ENCODE measurements around the gene STRAP. TPM values are rescaled to one million over a fixed set of nuclear protein-coding genes. Genes with fewer than 3 reads are reported as not detected.

STRAP gene
- total and polyA plus RNA-seq, 4 donors, result 33.5 to 63.8 (median 48.1) TPM

- Histone ChIP-seq H3K27me3 (ENCODE audit: control insufficient read depth in 4 of 4, insufficient read depth in 4 of 4, low read length in 3 of 4) (no peaks in the 10 kb centered on the region), H3K36me3 (ENCODE audit: control insufficient read depth in 4 of 4, insufficient read depth in 3 of 4, low read depth in 1 of 4, low read length in 3 of 4) (peaks cover 1 to 12% (median 8%) of the 10 kb centered on the region in 4 donors), H3K4me1 (ENCODE audit: control insufficient read depth in 4 of 4, insufficient read depth in 4 of 4, low read length in 3 of 4) (peaks cover 7 to 32% (median 26%) of the 10 kb centered on the region in 4 donors), H3K9me3 (ENCODE audit: control insufficient read depth in 4 of 4, low read length in 3 of 4) (no peaks in the 10 kb centered on the region), H3K4me3 (ENCODE audit: low read depth in 1 of 3, low read length in 3 of 3) (no peak overlapping the region), H3K27ac (ENCODE audit: low read depth in 1 of 2, low read length in 2 of 2) (no peak overlapping the region), H3K9ac (ENCODE audit: low read depth in 1 of 2, low read length in 2 of 2) (no peak overlapping the region)
- DNase-seq (ENCODE audit: low spot score), result no peak
- TF ChIP-seq ZBTB33 (IDR thresholded peaks at IDR 0.05), result peak; percentile 18
- TF ChIP-seq REST (IDR thresholded peaks at IDR 0.05), result peak; percentile 24
- peak; percentile 28 to 31 for TF ChIP-seq HNF4A (conservative IDR thresholded peaks at IDR 0.05)
- peak; percentile 35 to 43 for TF ChIP-seq RXRA (IDR thresholded peaks at IDR 0.05)
- no peak for TF ChIP-seq NR2F2 (IDR thresholded peaks at IDR 0.05)
- peak in 1 of 2 donors; percentile 17 for TF ChIP-seq GABPA (IDR thresholded peaks at IDR 0.05 in 1 of 2, conservative IDR thresholded peaks at IDR 0.05 in 1 of 2)
- no peak for TF ChIP-seq MAX (IDR thresholded peaks at IDR 0.05)
- TF ChIP-seq YY1 (IDR thresholded peaks at IDR 0.05), result peak; percentile 34
- TF ChIP-seq JUND (IDR thresholded peaks at IDR 0.05), result no peak
- TF ChIP-seq SP1 (IDR thresholded peaks at IDR 0.05), result no peak
- peak; percentile 58 for TF ChIP-seq FOXA2 (IDR thresholded peaks at IDR 0.05)
- 77% methylated on average over 7 of the region's 7 CpGs for WGBS
Observed at GRCh38 chr12:15886372-15887042, 4.3 kb downstream of the STRAP start.

GRCh38 chr12:15887043-15887817 lies 5.0 kb downstream of the STRAP start:
- Histone ChIP-seq H3K4me3 (ENCODE audit: low read depth in 1 of 3, low read length in 3 of 3) (no peak overlapping the region), H3K36me3 (ENCODE audit: control insufficient read depth in 4 of 4, insufficient read depth in 3 of 4, low read depth in 1 of 4, low read length in 3 of 4) (peaks cover 1 to 14% (median 8%) of the 10 kb centered on the region in 4 donors), H3K4me1 (ENCODE audit: control insufficient read depth in 4 of 4, insufficient read depth in 4 of 4, low read length in 3 of 4) (peaks cover 8 to 32% (median 26%) of the 10 kb centered on the region in 4 donors), H3K27me3 (ENCODE audit: control insufficient read depth in 4 of 4, insufficient read depth in 4 of 4, low read length in 3 of 4) (no peaks in the 10 kb centered on the region), H3K9me3 (ENCODE audit: control insufficient read depth in 4 of 4, low read length in 3 of 4) (no peaks in the 10 kb centered on the region), H3K27ac (ENCODE audit: low read depth in 1 of 2, low read length in 2 of 2) (no peak overlapping the region), H3K9ac (ENCODE audit: low read depth in 1 of 2, low read length in 2 of 2) (no peak overlapping the region)
- peak; percentile 7 for TF ChIP-seq YY1 (IDR thresholded peaks at IDR 0.05)
- TF ChIP-seq SP1 (IDR thresholded peaks at IDR 0.05), result no peak
- TF ChIP-seq EGR1 (IDR thresholded peaks at IDR 0.05; ENCODE audit: low read depth in 2 of 2), result peak in 1 of 2 donors; percentile 15
- peak in 1 of 2 donors; percentile 2 for TF ChIP-seq GABPA (IDR thresholded peaks at IDR 0.05 in 1 of 2, conservative IDR thresholded peaks at IDR 0.05 in 1 of 2)
- TF ChIP-seq ATF3 (IDR thresholded peaks at IDR 0.05), result no peak
- WGBS, result 80% methylated on average over 5 of the region's 5 CpGs
- no peak for DNase-seq (ENCODE audit: low spot score)

Measured in liver (tissue), 9 donors.